ENCODE results near the gene PCBP2.
"Not testable (repeated sequence)": the region's sequence is repeated elsewhere in the genome, so short reads cannot be mapped to it uniquely, and the experiment has no call there.

The PCBP2 gene

DNA sequence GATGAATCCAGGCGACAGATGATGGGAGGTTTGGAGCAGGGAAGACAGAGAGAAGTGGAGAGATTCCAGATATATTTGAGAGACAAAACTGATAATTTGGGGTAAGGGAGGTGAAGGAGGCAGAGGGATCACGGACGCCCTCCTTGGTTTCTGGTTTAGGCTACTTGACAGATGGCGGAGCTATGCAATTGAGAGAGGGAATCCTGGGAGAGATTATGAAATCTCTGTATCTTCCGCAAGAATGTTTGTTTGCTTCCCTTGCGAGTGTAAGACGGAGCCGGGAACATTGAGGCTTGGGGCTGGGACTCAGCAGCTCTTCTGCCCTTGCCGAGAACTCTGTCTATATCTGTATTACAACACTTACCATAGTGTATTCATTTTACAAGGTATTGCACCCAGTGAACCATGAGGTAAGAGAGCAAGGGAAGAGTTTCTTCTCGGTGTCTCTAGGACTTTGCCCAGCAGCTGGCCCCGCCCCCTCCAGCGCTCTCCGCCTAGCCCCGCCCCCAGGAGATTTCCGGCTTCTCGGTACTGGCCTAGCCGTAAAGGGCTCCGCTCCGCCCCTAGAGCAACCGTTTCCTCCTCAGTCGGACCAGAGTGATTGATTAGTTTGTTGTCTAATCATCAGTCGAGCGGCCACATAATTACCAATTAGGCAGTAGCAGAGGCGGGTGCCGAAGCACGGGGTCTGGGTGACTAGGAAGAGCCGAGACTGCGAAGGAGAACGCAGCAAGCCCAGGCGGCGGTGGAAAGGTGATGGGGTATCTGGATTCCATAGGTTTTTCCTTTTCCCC lies 10.7 kb upstream of the PCBP2 start, which contains the start of gene PRR13:
TSS of gene PRR13 (plus strand) at position 695 of the 794 bp plus-strand sequence. CDS start 981 bp downstream, outside the sequence.
- peak; percentile 99 for DNase-seq

DNA sequence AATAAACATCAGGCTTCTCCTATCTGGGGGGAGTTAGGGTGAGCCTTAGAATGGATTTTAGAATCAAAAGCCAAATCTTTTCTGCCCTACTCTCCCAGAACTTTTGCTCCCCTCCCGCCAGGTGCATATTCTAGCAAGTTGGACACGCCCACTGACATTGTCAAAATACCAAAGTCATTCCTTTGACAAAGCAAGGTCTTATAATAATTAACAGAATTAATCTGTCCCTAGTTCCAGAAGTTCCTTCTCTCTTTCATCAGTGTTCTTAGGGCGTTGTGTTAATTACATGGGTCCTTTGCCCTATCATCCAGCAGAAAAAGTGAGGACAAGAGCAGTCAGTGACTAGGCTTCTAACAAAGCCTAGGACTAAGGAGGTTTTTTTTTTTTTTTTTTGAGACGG lies 7.9 kb upstream of the PCBP2 start:
- DNase-seq = no peak

DNA sequence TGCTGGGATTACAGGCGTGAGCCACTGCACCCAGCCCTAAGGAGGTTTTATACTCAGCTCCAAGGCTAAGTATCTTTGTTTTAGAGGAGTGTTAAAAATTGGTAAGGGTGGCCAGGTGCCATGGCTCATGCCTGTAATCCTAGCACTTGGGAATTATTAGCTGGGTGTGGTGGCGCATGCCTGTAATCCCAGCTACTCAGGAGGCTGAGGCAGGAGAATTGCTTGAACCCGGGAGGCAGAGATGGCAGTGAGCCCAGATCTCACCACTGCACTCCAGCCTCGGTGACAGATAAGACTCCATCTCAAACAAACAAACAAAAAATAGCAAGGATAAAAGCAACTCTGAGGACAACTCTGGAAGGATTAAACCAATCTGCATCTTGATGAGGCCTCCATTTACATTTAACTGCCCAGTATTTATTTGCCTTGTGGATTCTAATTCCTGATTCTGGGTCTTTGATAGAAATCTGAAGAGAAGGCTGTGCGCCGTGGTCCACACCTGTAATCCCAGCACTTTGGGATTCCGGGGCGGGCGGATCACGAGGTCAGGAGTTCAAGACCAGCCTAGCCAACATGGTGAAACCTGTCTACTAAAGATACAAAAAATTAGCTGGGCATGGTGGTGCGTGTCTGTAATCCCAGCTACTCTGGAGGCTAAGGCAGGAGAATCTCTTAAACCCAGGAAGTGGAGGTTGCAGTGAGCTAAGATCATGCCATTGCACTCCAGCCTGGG lies 7.1 kb upstream of the PCBP2 start:
- DNase-seq = not testable (repeated sequence)

DNA sequence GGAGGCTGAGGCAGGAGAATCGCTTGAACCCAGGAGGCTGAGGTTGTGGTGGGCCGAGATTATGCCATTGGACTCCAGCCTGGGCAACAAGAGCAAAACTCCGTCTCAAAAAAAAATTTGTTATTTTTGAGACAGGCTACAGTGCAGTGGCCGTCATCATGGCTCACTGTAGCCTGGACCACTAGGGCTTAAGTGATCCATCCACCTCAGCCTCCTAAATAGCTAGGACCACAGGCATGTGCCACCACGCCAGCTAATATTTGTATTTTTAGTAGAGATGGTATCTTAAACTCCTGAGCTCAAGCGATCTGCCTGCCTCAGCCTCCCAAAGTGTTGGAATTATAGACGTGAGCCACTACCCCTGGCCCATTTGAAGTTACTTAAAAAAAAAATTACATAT lies 966 bp upstream of the PCBP2 start:
- no peak for DNase-seq

DNA sequence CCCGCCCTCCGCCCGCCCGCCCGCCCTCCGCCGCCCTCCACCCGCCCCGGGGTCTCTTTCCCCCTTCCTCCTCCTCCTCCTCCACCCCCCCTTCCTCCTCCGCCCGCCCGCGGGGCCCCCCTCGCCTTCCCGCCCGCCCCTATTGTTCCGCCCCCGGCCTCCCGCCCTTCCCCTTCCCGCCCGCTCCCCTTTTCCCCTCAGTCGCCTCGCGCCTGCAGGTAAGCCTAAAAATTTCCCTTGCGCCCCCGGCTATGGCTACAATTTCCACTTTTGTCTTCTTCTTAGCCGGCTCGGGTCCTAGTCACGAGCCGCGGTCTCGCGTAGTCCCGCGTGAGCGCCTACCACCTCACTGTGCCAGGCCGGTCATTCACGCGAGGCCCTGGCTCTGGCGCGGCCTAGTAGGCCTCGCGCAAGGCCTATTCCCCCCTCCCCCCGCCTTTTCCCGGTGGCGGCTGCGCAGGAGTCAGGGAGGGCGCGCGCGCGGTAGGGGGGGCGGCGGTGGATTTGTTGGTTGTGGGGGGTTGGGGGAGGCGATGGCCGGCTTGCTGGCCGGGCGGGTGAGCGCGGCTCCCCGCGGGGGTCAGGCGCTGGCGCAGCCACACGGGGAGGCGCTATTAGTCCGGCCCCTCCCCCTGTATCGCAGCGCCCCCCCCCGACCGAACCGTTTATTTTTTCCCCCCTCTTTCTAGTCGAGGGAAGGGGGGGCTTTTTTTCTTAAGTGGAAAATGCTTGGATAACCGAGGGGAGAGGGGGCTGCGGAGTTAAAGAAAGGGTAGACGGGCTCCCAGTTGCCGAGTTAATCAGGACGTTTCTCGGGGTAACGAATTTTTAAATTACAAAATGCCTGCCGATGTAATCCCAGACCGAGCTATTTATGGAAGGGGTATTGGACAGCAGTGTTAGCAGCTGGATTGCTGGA lies 516 bp downstream of the PCBP2 start:
- DNase-seq = peak; percentile 80

DNA sequence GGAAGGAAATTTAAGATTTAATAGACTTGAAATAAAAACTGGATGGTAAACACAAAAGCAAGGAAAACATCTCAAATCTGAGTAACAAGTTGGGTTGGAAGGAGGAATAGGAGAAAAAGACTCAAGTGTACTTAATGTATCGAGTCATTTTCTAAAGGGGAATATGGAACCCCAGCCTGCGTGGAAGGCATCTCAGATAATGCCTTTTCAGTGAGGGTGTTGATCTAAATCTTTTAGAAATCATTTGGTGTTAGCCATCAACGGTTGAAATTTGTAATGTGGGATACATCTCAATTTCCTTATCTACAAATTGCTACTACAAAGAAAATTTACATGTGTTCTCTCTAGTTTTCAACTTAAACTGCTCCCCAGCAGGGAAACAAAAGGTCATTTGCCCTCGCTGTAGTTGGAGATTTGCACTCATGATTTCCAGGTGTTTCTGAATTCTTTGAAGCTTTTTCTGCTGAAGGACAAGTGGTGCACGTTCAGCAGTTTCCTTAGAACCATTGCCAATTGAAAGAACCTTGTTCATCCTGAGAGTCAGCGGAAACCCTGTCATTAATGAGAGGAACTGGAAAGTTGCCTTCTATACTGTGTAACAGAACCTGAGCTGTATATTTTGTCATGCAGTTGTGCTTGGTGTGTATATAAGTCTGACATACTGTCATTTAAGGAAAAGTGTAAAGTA lies 2.2 kb downstream of the PCBP2 start:
- no peak for DNase-seq

DNA sequence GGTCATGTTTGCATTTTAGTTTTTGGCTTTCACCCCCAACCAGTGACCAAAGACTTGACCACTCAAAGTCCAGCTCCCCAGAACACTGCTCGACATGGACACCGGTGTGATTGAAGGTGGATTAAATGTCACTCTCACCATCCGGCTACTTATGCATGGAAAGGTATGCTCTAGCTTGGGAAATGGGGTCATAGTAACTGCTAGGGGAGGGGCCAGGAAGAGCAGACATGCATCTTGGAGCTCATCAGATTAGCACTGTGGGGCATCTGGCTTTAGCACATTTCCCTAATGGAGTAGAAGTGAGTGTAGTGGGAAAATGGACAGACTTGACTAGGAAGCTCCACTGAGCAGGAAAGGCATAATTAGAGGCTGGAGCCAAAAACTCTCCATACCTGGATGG lies 2.8 kb downstream of the PCBP2 start:
- no peak for DNase-seq

DNA sequence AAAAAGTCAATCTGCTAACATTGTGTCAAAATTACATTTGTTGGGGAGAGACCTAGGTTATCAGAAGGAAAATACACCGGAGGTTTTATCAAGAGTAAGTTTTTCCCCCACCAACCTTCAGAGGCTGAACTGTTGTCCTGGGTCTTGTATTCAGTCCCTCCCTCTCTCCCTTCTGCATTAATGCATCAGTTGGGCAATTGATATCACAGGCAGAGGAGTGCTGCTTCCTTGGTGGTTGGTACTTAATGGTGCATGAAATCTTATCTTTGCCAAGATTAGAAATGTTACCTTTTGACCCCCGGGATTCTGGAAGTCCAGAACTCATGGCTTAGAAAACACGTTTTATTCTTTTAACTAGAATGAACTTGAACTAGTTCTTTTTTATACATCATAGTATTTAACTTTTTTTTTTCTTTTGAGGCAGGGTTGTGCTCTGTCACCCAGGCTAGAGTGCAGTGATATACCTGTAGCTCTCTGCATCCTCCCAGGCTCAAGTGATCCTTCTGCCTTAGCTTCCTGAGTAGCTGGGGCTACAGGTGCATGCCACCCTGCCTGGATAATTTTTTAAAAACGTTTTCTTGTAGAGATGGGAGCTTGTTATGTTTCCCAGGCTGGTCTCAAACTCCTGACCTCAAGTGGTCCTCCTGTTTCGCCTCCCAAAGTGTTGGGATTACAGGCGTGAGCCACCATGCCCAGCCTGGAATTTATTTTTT lies 4.9 kb downstream of the PCBP2 start:
- DNase-seq = no peak

DNA sequence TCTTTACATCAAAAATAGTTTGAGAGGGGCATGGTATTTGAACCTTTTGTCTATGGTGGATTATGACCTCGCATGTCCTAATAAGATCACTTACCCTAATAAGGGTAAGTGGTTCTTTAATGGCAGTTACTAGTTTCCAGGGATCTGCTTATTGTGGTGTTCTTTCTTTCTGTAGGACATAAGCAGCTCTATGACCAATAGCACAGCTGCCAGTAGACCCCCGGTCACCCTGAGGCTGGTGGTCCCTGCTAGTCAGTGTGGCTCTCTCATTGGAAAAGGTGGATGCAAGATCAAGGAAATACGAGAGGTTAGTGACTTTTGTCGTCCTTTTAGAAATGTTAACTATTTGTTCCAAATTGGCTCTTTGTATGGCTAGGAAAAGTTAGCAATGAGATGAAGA lies 7.2 kb downstream of the PCBP2 start:
- no peak for DNase-seq

DNA sequence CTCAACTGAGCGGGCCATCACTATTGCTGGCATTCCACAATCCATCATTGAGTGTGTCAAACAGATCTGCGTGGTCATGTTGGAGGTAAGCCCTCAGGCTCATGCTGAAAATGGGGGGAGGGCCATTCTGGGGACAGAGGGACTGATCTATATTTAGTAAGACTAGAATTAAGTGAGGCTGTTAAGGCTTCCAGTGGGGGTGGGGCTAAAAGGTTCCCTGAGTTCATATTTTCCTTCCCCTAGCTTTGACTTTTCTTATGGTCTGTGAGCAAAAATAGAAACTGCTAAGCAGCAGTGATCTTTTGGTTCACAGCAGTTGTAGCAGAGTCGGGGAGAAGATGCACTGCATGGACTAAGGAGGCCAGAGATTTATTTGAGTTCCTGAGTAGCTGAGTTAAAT lies 9.2 kb downstream of the PCBP2 start:
- no peak for DNase-seq

DNA sequence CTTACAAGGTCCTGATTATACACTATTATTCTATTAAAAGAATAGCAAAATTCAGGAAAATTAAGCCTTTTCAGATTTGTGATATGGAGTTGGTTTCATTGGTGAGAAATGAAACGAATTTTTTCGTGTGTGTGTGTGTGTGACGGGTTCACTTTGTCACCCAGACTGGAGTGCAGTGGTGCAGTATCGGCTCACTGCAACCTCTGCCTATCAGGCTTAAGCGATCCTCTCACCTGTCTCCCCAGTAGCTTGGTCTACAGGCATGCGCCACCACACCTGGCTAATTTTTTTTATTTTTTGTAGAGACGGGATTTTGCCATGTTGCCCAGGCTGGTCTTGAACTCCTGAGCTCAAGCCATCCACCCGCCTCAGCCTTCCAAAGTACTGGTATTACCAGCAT lies 9.7 kb downstream of the PCBP2 start:
- DNase-seq = no peak

DNA sequence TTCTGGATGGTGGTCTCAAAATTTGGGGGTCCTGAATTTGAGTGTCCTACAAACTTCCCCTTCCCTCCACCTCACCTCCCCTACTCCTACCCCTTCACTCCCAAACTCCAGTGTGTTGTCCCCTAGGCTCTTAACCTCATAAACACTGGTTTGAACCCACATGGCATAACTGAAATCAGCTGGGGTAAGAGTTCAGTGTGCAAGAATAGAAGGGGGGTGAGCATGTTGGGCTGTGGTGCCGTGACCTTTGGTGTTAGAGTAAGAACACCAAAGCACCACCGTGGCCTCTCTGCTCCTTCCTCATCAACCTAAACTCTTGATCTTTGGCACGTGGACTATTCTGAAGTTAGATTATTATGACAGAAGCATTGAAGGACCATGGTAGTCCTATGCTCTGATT lies 11.0 kb downstream of the PCBP2 start:
- no peak for DNase-seq

DNA sequence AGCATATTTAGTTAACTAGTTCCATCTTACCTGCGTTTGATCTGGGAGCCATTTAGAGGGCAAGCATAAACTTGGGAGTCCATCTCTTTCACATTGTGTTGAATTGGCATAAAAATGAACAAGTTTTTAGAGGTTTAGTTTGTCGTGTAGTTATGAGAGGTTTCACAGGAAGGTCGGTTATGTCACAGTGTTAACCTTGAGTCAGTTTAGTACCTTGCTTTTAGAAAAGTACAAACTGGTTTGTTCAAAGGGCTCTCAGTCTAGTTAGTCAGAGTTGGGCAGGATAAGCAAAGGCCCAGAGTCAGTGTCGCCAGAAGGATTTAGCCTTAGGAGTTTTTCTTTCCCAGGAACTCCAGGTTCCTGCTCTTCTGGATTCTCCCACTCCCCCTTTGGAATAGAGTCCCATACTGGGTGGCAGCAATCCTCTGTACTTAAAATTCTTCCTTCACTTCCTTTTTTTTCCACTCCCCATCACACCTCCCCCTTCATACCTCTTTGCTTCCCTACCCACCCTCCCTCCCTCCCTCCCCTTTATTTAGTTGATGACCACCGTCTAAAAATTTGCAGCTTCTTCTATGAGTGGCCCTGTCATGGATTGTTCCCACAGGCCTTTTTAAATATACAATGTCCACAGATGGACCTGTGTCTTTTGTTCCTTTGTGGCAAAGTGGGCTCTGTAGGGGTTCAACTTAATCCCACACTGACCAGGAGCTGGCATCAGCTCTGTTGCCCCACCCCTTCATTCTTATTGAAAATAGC lies 12.1 kb downstream of the PCBP2 start:
- no peak for DNase-seq

DNA sequence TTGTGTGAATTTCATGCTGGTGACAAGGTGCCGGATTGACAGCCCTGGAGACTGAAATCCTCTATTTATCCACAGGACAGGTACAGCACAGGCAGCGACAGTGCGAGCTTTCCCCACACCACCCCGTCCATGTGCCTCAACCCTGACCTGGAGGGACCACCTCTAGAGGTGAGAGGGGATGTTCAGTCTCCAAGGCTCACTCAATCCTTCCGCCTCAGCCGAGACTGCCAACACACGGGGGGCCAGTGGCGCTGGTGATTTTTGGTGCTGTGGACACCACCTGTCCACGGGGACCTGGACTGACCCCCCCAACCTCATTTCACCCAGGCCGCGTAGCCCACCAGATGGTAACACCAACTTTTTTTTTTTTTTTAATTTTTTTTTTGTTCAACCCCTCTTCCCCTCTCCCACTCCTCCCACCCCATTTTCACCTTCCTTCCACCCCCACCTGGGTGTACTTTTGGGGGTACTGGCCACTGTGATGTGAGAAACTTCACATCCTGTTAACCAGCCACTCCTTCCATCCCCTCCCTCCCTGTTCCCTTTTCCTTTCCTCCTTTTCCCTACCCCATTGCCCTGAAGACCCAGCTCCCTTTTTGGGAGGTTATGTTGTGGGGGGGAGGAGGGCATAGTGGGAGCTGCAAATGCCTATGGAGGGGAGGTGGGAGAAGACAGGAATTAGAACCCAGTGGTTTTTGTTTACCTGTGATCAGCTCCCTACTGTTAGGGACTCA lies 12.9 kb downstream of the PCBP2 start:
- DNase-seq = peak; percentile 9

DNA sequence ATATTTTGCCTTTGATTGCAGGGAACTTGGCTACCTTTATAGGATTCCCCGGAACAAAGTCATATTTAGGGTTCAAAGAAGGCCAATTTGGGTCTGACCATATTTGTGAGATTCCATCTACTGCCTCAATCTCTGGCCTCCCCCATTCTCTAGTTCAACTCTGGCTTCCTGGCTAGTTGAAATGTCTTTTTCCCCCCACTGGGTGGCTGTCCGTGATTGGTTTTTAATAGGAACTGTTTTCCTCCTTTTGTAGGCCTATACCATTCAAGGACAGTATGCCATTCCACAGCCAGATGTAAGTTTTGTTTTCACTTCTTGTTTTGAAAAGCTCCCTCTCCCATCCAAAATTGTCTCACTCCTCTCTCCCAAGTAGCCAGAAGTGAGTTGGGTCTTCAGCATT lies 13.8 kb downstream of the PCBP2 start:
- DNase-seq = peak; percentile 19

DNA sequence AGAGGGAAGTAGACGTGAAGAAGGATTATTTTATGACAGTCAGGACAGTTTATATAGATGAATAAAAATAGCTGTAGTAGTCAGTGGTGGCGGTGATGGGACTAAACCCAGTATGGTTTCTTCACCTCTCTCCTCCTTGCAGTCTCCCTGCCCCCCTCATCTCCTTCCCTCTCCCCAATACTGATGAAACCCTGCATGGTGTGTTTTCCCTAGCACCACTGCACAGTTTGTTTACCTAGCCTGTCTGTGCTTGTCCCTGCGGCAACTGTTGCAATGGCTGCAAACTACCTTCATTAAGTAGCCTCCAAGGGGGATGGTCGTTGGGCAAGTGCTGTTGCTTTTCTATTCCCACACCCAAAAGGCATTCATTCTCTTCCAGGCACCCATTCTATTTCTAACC lies 14.7 kb downstream of the PCBP2 start:
- no peak for DNase-seq

DNA sequence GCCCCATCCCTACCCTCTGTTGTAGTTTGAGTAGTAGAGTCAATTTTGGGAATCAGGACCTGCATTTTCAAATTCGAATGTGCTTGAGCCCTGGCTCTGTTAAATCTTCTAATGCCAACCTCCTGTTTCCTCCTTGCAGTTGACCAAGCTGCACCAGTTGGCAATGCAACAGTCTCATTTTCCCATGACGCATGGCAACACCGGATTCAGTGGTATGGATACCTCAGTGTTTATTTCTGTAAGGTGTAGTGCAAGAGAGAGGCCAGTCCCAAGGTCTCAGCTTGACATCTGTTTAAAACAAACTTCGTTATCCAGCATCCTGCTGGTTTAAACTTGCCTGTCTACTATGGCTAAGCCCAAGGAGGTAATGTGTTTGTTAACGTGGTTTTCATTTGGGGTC lies 15.2 kb downstream of the PCBP2 start:
- DNase-seq = no peak

DNA sequence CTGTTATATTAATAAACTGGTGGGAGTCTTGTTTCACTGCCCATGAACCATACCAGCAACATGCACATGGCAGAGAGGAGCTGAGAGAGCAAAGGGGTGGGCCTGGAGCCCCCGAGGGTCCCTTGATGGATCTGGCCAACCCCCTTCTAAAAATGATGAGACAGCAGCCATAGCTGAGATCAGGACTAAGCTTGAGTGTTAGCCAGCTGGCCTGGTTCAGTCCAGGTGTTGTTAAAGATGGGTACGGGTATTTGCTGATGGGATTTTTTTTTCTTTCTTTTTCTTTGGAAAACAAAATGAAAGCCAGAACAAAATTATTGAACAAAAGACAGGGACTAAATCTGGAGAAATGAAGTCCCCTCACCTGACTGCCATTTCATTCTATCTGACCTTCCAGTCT lies 16.0 kb downstream of the PCBP2 start:
- DNase-seq = peak; percentile 10

DNA sequence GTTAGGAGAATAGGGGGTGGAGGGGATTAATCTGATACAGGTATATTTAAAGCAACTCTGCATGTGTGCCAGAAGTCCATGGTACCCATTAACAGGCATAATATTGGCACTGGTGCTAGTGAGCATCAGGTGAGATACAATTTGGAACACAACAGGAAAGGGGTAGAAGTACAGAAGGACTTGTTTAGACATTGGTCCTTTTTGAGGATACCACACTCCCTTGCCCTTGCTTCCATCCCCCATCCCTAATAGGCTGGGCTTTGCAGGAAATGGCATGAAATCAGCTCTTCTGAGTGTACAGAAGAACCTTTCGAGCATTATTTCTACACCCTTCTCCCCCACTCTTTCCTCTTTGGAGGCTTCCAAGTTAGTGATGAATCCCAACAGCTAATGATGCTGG lies 16.4 kb downstream of the PCBP2 start:
- peak; percentile 17 for DNase-seq

DNA sequence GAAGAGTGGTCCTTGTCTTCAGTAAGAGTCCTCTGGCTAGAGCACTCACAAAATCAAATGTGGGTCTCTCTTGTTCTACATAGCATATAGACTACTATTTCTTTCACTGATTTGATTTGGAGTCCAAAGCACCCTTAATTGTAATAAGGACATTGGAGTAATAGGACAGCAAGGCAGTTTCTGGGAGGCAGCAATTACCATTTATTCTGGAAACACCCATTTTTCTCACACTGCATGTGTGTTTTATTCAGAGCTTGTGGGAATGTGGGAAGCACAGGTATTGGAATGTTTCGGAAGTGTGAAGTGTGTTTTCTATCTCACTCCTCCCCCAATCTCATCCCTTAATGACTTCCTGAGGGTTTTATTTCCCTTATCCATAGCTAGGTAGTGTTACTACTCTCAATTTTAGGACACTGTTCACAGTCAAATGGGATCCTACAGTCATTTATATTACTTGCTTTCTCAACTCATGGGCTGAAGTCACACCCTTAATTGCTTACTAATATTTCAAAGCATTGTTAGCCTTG lies 20.2 kb downstream of the PCBP2 start:
- DNase-seq = no peak

All from stimulated activated CD8-positive, alpha-beta memory T cell treated with anti-CD3 and anti-CD28 coated beads, Interleukin-4, amount 100 ng/mL, for 48 hours (primary cell).